GM21717 (cell line): ENCODE measurements around the gene TTC29.
"Not testable (repeated sequence)": the region's sequence is repeated elsewhere in the genome, so short reads cannot be mapped to it uniquely, and the experiment has no call there.

Experiments
- ATAC-seq: cut with Tn5 transposase; IDR thresholded peaks from one replicate; pipeline ENCODE4 v1.9.1; 2021; ENCODE audit warnings: mild to moderate bottlenecking, moderate library complexity; ENCODE audit not compliant: unreplicated experiment

TTC29 gene

DNA sequence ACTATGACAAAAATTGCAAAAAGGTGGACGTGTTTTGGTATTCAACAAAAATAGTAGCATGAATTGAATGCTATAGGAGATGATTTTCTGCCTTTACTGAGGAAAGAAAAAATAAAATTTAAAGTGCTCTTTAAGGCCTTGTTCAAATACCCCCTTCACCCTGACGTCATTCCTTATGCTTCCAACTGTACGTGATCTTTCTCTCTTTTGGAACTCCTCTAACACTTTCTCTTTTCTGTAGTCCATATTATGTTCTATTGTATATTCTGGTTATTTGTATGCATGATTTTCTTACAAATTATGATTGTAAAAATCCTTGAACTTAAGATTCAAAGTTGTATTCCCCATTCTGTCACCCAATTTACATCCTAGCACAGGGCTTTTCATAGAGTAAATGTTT lies 206.5 kb downstream of the TTC29 start:
- ATAC-seq: no peak

DNA sequence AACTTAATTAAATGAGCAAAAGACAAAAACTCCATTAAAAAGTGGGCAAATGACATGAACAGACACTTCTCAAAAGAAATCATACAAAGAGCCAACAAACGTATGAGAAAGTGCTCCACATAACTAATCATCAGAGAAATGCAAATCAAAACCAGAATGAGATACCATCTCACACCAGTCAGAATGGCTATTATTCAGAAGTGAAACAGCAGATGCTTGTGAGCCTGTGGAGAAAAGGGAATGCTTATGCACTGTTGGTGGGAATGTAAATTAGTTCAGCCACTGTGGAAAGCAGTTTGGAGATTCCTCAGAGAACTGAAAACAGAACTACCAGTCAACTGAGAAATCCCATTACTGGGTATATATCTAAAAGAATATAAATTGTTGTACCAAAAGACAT lies 222.1 kb downstream of the TTC29 start:
- not testable (repeated sequence) for ATAC-seq

DNA sequence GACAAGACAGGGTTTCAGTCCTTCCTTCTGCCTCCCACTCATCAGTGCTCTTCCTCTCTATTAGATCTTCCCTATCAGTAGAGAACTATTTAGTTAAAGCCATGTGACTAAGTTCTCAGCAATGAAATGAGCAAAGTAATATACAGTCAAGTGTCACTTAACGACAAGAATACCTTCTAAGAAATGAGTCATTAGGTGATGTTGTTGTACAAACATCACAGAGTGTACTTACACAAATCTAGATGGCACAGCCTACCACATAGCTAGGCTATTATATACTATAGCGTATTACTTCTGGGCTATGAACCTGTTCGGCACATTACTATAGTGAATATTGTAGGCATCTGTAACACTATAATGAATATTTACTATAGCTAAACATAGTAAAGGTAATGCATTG lies 235.7 kb downstream of the TTC29 start:
- ATAC-seq: no peak

DNA sequence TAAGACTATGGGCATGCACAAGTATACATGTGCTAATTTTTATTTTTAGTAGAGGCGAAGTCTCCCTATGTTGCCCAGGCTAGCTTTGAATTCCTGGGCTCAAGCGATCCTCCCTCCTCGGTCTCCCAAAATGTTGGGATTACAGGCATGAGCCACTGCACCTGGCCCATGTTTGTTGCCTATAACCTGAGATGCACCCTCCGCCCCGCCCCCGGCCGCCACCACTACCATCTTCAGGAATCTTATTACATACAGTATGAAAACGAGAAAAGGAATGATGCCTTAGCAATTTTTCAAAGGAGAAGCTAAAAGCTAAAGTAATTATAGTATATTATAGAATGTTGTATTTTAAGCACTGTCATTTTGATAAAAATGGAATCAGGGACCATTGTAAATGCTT lies 245.8 kb downstream of the TTC29 start:
- no peak for ATAC-seq

DNA sequence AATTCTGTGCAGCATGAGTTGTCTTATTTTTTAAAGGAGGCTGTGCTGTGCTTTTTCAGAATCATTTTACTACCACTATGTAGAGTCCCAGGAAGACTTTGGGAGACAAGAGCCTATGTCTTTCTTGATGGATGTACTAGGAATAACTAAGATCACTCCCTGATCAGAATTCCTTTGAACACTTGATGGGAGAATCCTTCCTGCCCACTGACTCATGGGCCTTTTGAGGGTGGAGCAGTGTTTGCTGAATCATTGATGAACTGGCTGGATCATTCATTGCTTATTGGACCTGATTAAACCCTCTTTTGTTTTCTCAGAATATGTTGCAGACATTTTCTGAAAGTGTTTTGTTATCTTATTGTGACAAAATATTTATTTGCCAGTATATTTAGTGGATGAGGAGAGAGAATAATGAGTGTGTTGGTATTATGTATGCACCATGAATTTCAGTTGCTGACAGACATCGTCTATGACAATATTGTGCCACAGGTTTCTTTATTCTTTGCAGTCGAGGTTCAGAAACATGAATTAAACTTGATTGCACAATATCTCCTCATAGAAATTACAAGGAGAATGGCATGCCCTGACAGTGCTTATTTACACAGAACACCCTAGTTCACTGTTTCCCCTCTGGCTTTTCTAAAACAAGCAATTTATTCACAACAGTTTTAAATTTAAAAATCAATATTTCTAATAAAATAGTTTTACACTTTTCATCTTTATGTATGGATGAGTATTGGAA lies 270.7 kb downstream of the TTC29 start:
- no peak for ATAC-seq

DNA sequence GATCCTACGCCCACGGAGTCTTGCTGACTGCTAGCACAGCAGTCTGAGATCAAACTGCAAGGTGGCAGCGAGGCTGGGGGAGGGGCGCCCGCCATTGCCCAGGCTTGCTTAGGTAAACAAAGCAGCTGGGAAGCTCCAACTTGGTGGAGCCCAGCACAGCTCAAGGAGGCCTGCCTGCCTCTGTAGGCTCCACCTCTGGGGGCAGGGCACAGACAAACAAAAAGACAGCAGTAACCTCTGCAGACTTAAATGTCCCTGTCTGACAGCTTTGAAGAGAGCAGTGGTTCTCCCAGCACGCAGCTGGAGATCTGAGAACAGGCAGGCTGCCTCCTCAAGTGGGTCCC lies 281.7 kb downstream of the TTC29 start:
- ATAC-seq: not testable (repeated sequence)

DNA sequence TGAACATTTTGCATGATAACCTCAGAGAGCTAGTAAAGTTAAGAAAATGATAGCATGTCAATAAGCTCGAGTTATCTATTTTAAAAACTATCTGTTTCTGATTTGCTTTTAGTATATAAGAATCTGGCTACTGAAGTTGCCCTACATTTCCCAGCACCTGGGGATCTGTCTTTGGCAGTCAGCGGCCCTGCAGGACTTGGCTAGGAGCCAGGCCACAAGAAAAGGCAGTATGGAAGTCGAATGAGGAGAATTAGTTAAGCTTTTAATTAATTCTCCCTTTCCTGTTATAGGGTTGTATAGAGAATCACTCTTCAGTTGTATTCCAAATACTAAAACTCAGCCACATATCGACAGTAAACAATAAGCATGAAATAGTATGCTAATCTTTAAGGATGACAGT lies 284.3 kb downstream of the TTC29 start:
- no peak for ATAC-seq
